OCI-LY7 (cell line): Measurements from ENCODE around the gene PIK3AP1. TPM values are rescaled to one million over a fixed set of nuclear protein-coding genes. Genes with fewer than 3 reads are reported as not detected.

ENCODE experiments used
- BruUV-seq: library from RNA; stranded (reverse); fragments of 400-500 nt; replicated peaks from 2 replicates; lab custom pipeline; 2021; lab: Mats Ljungman, UMichigan
- CTCF ChIA-PET: fragments of 300-600 bp; sonication (Branson Sonifier 250); formaldehyde crosslinking; loops from one replicate; lab custom pipeline; 2022; ENCODE audit warnings: antibody characterized with exemption; ENCODE audit not compliant: unreplicated experiment; lab: Charles Lee
- POLR2A ChIA-PET: fragments of 300-600 bp; sonication (Branson Sonifier 250); formaldehyde crosslinking; loops from one replicate; lab custom pipeline; 2022; ENCODE audit warnings: antibody characterized with exemption; lab: Charles Lee
- DNase-seq: peaks from one replicate; pipeline ENCODE4 v3.0.0-alpha.2; 2015; ENCODE audit warnings: low spot score
- H2AFZ ChIP-seq: fragments of 200-600 bp; sonication (generic), shearing (Covaris generic); 2 replicates; pipeline ENCODE4 v1.6.1; 2014; ENCODE audit warnings: mild to moderate bottlenecking, antibody characterized with exemption, low read length, moderate library complexity
- H3K27ac ChIP-seq: fragments of 200-600 bp; sonication (generic); 2 replicates; pipeline ENCODE4 v1.5.1; 2014; ENCODE audit warnings: mixed run types, low read depth, mild to moderate bottlenecking, moderate library complexity, low read length, inconsistent platforms; ENCODE audit not compliant: poor library complexity, severe bottlenecking
- H3K36me3 ChIP-seq: fragments of 200-600 bp; sonication (generic); 2 replicates; pipeline ENCODE4 v1.6.1; 2014; ENCODE audit warnings: mild to moderate bottlenecking, antibody characterized with exemption, low read length, moderate library complexity, mixed read lengths; ENCODE audit not compliant: insufficient read depth
- H3K4me1 ChIP-seq: fragments of 200-600 bp; sonication (generic); 2 replicates; pipeline ENCODE4 v1.5.1; 2014; ENCODE audit warnings: mild to moderate bottlenecking, low read length; ENCODE audit not compliant: insufficient read depth, poor library complexity, severe bottlenecking
- H3K4me2 ChIP-seq: fragments of 200-600 bp; sonication (generic); 2 replicates; pipeline ENCODE4 v1.6.1; 2014; ENCODE audit warnings: mild to moderate bottlenecking, low read length
- H3K4me3 ChIP-seq: fragments of 200-600 bp; sonication (generic); 2 replicates; pipeline ENCODE4 v1.5.1; 2014; ENCODE audit warnings: mild to moderate bottlenecking, low read depth, low read length; ENCODE audit not compliant: poor library complexity, severe bottlenecking
- H3K79me2 ChIP-seq: fragments of 200-600 bp; sonication (generic); 2 replicates; pipeline ENCODE4 v1.6.1; 2016; ENCODE audit warnings: low read depth, mild to moderate bottlenecking, low read length, moderate library complexity, mixed read lengths; ENCODE audit not compliant: insufficient read depth
- H3K9me2 ChIP-seq: fragments of 200-600 bp; sonication (generic); 2 replicates; pipeline ENCODE4 v1.6.1; 2016; ENCODE audit warnings: mild to moderate bottlenecking, low read length, mixed read lengths; ENCODE audit not compliant: insufficient read depth
- H3K9me3 ChIP-seq: fragments of 200-600 bp; sonication (generic); 2 replicates; pipeline ENCODE4 v1.6.1; 2014; ENCODE audit warnings: mild to moderate bottlenecking, mixed run types, low read length, mixed read lengths
- H4K20me1 ChIP-seq: fragments of 200-600 bp; sonication (generic); 2 replicates; pipeline ENCODE4 v1.6.1; 2014; ENCODE audit warnings: mild to moderate bottlenecking, antibody characterized with exemption, low read length, moderate library complexity, mixed read lengths; ENCODE audit not compliant: insufficient read depth
- EZH2phosphoT487 ChIP-seq: fragments of 200-600 bp; sonication (generic); IDR thresholded peaks from 2 replicates; pipeline ENCODE4 v1.6.1; 2018; ENCODE audit warnings: low read depth, borderline replicate concordance, mild to moderate bottlenecking, mixed run types, antibody characterized with exemption, low read length, moderate library complexity, mixed read lengths
- intact Hi-C: fragments of 100-400 bp; cut with micrococcal nuclease; formaldehyde crosslinking; loops from one replicate; pipeline ENCODE4 v1.10.0; 2022; ENCODE audit not compliant: unreplicated experiment
- total RNA-seq, 2 experiments: library from RNA; depleted of rRNA in 1 of 2; stranded (reverse); fragments of >200 nt in 1 of 2; shearing (Covaris generic) in 1 of 2; gene quantifications; 2 replicates each; pipeline ENCODE4 v1.2.3, GENCODE V29; 2014 to 2022
- TF ChIP-seq, protein P1 (sequence below): fragments of 200-600 bp; sonication (generic); conservative IDR thresholded peaks from 2 replicates; pipeline ENCODE4 v1.5.1; 2014; ENCODE audit warnings: mild to moderate bottlenecking, antibody characterized with exemption, low read length, moderate library complexity, mixed read lengths

Gene PIK3AP1
- total RNA-seq, 2 experiments from 2014 or later, result 132 to 140 TPM

- H3K9me3 ChIP-seq, result no peaks in the 10 kb centered on the region
- BruUV-seq, result no TSS peak
- TF ChIP-seq, protein P1, sequence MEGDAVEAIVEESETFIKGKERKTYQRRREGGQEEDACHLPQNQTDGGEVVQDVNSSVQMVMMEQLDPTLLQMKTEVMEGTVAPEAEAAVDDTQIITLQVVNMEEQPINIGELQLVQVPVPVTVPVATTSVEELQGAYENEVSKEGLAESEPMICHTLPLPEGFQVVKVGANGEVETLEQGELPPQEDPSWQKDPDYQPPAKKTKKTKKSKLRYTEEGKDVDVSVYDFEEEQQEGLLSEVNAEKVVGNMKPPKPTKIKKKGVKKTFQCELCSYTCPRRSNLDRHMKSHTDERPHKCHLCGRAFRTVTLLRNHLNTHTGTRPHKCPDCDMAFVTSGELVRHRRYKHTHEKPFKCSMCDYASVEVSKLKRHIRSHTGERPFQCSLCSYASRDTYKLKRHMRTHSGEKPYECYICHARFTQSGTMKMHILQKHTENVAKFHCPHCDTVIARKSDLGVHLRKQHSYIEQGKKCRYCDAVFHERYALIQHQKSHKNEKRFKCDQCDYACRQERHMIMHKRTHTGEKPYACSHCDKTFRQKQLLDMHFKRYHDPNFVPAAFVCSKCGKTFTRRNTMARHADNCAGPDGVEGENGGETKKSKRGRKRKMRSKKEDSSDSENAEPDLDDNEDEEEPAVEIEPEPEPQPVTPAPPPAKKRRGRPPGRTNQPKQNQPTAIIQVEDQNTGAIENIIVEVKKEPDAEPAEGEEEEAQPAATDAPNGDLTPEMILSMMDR, result no peak
- no peak for TF ChIP-seq EZH2phosphoT487
- no peak overlapping the region for H3K4me3 ChIP-seq
- no peak overlapping the region for H3K4me2 ChIP-seq
- H3K27ac ChIP-seq, result no peak overlapping the region
- ChIA-PET CTCF (no interaction called here), POLR2A (interaction anchor here (0.6 to 2.6 kb wide), 5 partner anchors 9 to 21 kb away, joined by 3 to 9 read pairs (median 4); no protein-coding TSS in a partner anchor)
- intact Hi-C loops, result no loop called here
- no peak for DNase-seq
- no peaks in the 10 kb centered on the region for H3K9me2 ChIP-seq
- H4K20me1 ChIP-seq, result peaks cover 35% of the 10 kb centered on the region; the same call in 1 of the 2 replicates
- H3K36me3 ChIP-seq, result peaks cover 78% of the 10 kb centered on the region
- H3K79me2 ChIP-seq, result peaks cover 100% of the 10 kb centered on the region
- H2AFZ ChIP-seq, result no peak overlapping the region
- peaks cover 51% of the 10 kb centered on the region for H3K4me1 ChIP-seq
Measured at GRCh38 chr10:96691761-96692160, 28.6 kb downstream of the PIK3AP1 start.

DNA sequence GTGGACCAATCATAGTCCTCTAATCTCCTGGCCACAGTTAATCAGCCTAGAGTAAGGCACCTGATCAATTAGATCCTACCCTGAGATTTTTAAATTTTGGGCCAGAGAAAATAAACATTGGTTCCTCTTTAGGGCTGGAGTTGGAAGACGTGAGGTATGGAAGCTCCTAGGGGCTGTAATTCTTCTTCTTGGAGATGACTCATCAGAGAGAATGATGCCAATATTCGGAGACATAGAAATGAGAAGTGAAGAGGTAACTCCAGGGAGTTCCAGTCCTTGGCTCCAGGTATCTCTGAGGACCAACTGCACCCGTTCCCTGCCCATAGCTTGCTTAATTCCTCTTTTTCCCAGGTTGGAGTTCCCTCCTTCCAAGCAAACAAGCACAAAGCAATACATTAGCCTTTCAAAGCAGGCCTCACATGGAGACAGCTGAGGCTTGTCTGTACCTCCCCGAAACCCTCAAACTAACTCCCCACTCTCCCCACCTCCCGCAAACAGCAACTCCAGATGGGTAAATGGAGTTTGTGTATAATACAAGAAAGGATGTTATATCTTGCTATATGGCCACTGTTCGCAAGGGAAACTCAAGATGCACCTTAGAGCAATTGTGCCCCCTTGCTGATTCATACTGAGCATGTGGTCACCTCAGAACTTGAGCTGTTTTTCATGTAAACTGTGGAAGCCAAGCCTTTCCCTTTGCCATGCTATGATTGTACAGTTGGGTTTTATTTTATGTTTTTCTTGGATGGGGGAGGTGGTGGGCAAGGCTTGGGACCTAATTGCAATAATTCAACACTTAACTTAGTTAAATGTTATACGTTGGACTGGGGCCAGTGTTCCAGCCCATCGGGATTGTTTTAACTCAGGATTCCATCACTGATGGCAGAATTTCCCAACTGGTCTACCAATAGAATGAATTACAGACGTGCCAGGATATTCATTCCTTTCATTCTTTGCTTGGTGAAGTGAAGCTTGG is 29.3 kb downstream of the PIK3AP1 start:
- no peak overlapping the region for H3K27ac ChIP-seq
- BruUV-seq, result no TSS peak

More for the DNA sequence above, 29.3 kb downstream of the PIK3AP1 start:
- H2AFZ ChIP-seq, result no peak overlapping the region
- peaks cover 100% of the 10 kb centered on the region for H3K79me2 ChIP-seq
- H3K4me3 ChIP-seq, result no peak overlapping the region
- H3K9me2 ChIP-seq, result no peaks in the 10 kb centered on the region
- ChIA-PET POLR2A (interaction anchor here (0.8 to 1.6 kb wide), 5 partner anchors 9 to 20 kb away, joined by 3 to 5 read pairs (median 3); no protein-coding TSS in a partner anchor), CTCF (no interaction called here)
- H3K9me3 ChIP-seq, result no peaks in the 10 kb centered on the region
- H4K20me1 ChIP-seq, result peaks cover 31% of the 10 kb centered on the region; the same call in 1 of the 2 replicates
- DNase-seq, result no peak
- H3K4me1 ChIP-seq, result peaks cover 51% of the 10 kb centered on the region
- TF ChIP-seq, protein P1, result 0 out of 2 replicates have a peak, but pooled peaks have one; percentile 15
- TF ChIP-seq EZH2phosphoT487, result no peak
- intact Hi-C loops, result no loop called here
- H3K36me3 ChIP-seq, result peaks cover 78% of the 10 kb centered on the region
- no peak overlapping the region for H3K4me2 ChIP-seq
